PC-3 (cell line): ENCODE results near the gene RPS6KA3. TPM values are rescaled to one million over a fixed set of nuclear protein-coding genes. Genes with fewer than 3 reads are reported as not detected.

Experiments
- ATAC-seq: fragments of 200-7000 bp; cut with Tn5 transposase; 2 replicates; pipeline ENCODE4 v1.9.1; 2020; ENCODE audit warnings: mild to moderate bottlenecking, moderate library complexity
- Bru-seq: library from RNA; stranded (reverse); fragments of 400-500 nt; gene quantifications from one replicate; lab custom pipeline; 2021; lab: Mats Ljungman, UMichigan
- BruChase-seq, 2 experiments: library from RNA; stranded (reverse); fragments of 400-500 nt; gene quantifications; one replicate each; lab custom pipeline; 2021; lab: Mats Ljungman, UMichigan
- BruUV-seq: library from RNA; stranded (reverse); fragments of 400-500 nt; replicated peaks from 2 replicates; lab custom pipeline; 2021; lab: Mats Ljungman, UMichigan
- CTCF ChIA-PET: fragments of 300-600 bp; sonication (Branson Sonifier 250); formaldehyde crosslinking; loops from one replicate; lab custom pipeline; 2022; ENCODE audit warnings: antibody characterized with exemption; lab: Charles Lee
- POLR2A ChIA-PET: fragments of 300-600 bp; sonication (Branson Sonifier 250); formaldehyde crosslinking; loops from one replicate; lab custom pipeline; 2022; ENCODE audit warnings: antibody characterized with exemption; ENCODE audit not compliant: unreplicated experiment; lab: Charles Lee
- DNase-seq: peaks from one replicate; pipeline ENCODE4 v3.0.0-alpha.2; 2015
- H2AFZ ChIP-seq: fragments of 300-600 bp; sonication (generic); 2 replicates; pipeline ENCODE4 v1.6.0; 2016; ENCODE audit warnings: antibody characterized with exemption, low read length
- H3F3A ChIP-seq: fragments of 300-600 bp; sonication (generic); one replicate; pipeline ENCODE4 v1.6.0; 2017; ENCODE audit warnings: antibody characterized with exemption, low read length, control low read depth, mild to moderate bottlenecking; ENCODE audit not compliant: unreplicated experiment
- H3K27ac ChIP-seq: fragments of 300-600 bp; sonication (generic); 2 replicates; pipeline ENCODE4 v1.5.1; 2016; ENCODE audit warnings: mild to moderate bottlenecking, low read length
- H3K27me3 ChIP-seq: fragments of 300-600 bp; sonication (generic); 2 replicates; pipeline ENCODE4 v1.6.1; 2016; ENCODE audit warnings: low read length, mixed read lengths
- H3K36me3 ChIP-seq: fragments of 300-600 bp; sonication (generic); 2 replicates; pipeline ENCODE4 v1.6.1; 2016; ENCODE audit warnings: low read depth, mixed run types, low read length, mixed read lengths
- H3K4me1 ChIP-seq: fragments of 300-600 bp; sonication (generic); 2 replicates; pipeline ENCODE4 v1.5.1; 2016; ENCODE audit warnings: low read length; ENCODE audit not compliant: insufficient read depth
- H3K4me2 ChIP-seq: fragments of 300-600 bp; sonication (generic); 2 replicates; pipeline ENCODE4 v1.6.0; 2016; ENCODE audit warnings: low read length
- H3K4me3 ChIP-seq: fragments of 300-600 bp; sonication (generic); 2 replicates; pipeline ENCODE4 v1.5.1; 2016; ENCODE audit warnings: mild to moderate bottlenecking, low read length, mixed read lengths
- H3K79me2 ChIP-seq: fragments of 300-600 bp; sonication (generic); 2 replicates; pipeline ENCODE4 v1.6.1; 2017; ENCODE audit warnings: low read length, mixed read lengths
- H3K9ac ChIP-seq: fragments of 300-600 bp; sonication (generic); 2 replicates; pipeline ENCODE4 v1.6.0; 2016; ENCODE audit warnings: mild to moderate bottlenecking, low read length
- H3K9me2 ChIP-seq: fragments of 300-600 bp; sonication (generic); replicated peaks from 2 replicates; pipeline ENCODE4 v1.6.1; 2016; ENCODE audit warnings: mixed run types, low read length, mixed read lengths
- H3K9me3 ChIP-seq: fragments of 300-600 bp; sonication (generic); 2 replicates; pipeline ENCODE4 v1.6.1; 2016; ENCODE audit warnings: low read length, mixed read lengths
- H4K20me1 ChIP-seq: fragments of 300-600 bp; sonication (generic); 2 replicates; pipeline ENCODE4 v1.6.1; 2016; ENCODE audit warnings: low read length, mixed read lengths
- EZH2 ChIP-seq: fragments of 300-600 bp; sonication (generic); IDR thresholded peaks from one replicate; pipeline ENCODE4 v1.6.1; 2017; ENCODE audit warnings: antibody characterized with exemption, mild to moderate bottlenecking, low read length; ENCODE audit not compliant: unreplicated experiment
- EZH2phosphoT487 ChIP-seq: fragments of 300-600 bp; sonication (generic); IDR thresholded peaks from 2 replicates; pipeline ENCODE4 v1.6.1; 2018; ENCODE audit warnings: mild to moderate bottlenecking, antibody characterized with exemption, low read length, borderline replicate concordance
- intact Hi-C: fragments of 100-400 bp; cut with micrococcal nuclease; formaldehyde crosslinking; loops from 2 replicates; pipeline ENCODE4 v1.9.0; 2023
- long read RNA-seq: library from polyadenylated mRNA; unstranded; transcript quantifications from one replicate; pipeline ENCODE4 v2.0.0, GENCODE V29; 2021; ENCODE audit not compliant: unreplicated experiment
- total RNA-seq: library from RNA; depleted of rRNA; stranded (reverse); fragments of >200 nt; gene quantifications from 2 replicates; pipeline ENCODE4 v1.2.3, GENCODE V29; 2014; rRNA removed
- TF ChIP-seq, protein P1 (sequence below): fragments of 300-600 bp; sonication (generic); conservative IDR thresholded peaks from 2 replicates; pipeline ENCODE4 v1.5.1; 2017; ENCODE audit warnings: antibody characterized with exemption, low read depth, mild to moderate bottlenecking, low read length

RPS6KA3 gene
- total RNA-seq: 22.8 and 24.6 TPM in 2 replicates
- Bru-seq, nascent RNA: percentile 95 among the genes with signal in this experiment
- percentile 86 among the genes with signal in this experiment for BruChase-seq, experiment 1, labeled RNA remaining after a 6-hour chase
- percentile 92 among the genes with signal in this experiment for BruChase-seq, experiment 2, labeled RNA remaining after a 2-hour chase
- long read RNA-seq, full-length matches to known transcripts: 245 of 353 reads
- long read RNA-seq, partial matches to known transcripts: 23 of 353 reads
- long read RNA-seq, other reads (novel, unspliced or antisense): 85 of 353 reads

DNA sequence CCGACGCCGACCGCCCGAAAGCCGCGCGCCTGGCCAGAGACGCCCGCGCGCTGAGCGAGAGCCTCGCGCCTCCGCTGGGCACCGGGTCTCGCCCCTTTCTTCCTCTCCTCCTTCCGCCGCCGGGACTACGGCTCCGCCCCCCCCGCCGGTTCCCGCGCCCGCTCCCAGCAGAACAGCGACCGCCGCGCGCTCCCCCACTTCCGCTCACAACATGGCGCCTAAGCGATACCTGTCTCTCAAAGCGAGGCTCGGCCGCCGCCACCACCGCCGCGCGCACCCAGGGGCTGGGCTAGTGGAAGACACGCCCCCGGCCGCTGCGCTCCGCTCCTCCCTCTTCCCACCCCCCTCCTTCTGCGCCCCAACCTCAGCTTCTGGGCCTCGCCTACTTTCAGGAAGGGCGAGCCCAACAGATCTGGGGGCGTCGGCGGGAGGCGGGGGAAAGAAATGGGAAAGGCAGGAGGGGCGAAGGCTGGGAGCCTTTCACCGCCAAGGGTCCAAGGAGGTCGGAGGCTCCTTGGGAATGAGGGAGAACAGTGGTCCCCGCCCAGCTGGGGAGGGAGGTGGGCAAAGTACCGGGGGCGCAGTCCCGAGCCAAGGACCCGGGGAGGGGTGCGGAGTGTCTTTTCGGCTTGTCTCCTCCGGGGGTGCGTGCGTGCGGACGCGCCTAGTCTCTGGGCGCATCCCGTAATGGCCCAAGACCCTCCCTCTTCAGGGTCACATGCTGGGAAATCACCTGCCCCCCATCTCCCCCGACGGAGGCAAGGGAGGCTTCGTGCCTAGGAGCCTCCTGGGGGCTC, at the start of gene RPS6KA3:
TSS of gene RPS6KA3 (minus strand) at position 100 of the 797 bp plus-strand sequence. CDS start 277 bp downstream, outside the sequence.
- ChIA-PET POLR2A (interaction anchor here (0.6 to 0.9 kb wide), 2 partner anchors 263 to 381 kb away, joined by 3 to 11 read pairs; no protein-coding TSS in a partner anchor), CTCF (interaction anchor here (1.2 kb wide), 1 partner anchor 95 kb away, joined by 10 read pairs; no protein-coding TSS in a partner anchor)
- peak within 1 kb of the TSS; percentile 84 for H3K4me3 ChIP-seq
- no peaks in the 10 kb centered on the region for H3K27me3 ChIP-seq
- no TSS peak for BruUV-seq
- H4K20me1 ChIP-seq: peaks cover 24% of the 10 kb centered on the region
- H3K9ac ChIP-seq: peak within 1 kb of the TSS; percentile 93
- H3K79me2 ChIP-seq: peaks cover 44% of the 10 kb centered on the region
- TF ChIP-seq, protein P1, sequence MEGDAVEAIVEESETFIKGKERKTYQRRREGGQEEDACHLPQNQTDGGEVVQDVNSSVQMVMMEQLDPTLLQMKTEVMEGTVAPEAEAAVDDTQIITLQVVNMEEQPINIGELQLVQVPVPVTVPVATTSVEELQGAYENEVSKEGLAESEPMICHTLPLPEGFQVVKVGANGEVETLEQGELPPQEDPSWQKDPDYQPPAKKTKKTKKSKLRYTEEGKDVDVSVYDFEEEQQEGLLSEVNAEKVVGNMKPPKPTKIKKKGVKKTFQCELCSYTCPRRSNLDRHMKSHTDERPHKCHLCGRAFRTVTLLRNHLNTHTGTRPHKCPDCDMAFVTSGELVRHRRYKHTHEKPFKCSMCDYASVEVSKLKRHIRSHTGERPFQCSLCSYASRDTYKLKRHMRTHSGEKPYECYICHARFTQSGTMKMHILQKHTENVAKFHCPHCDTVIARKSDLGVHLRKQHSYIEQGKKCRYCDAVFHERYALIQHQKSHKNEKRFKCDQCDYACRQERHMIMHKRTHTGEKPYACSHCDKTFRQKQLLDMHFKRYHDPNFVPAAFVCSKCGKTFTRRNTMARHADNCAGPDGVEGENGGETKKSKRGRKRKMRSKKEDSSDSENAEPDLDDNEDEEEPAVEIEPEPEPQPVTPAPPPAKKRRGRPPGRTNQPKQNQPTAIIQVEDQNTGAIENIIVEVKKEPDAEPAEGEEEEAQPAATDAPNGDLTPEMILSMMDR: no peak
- TF ChIP-seq EZH2 (no peak), EZH2phosphoT487 (no peak)
- H3K36me3 ChIP-seq: no peaks in the 10 kb centered on the region
- H3K27ac ChIP-seq: peak within 1 kb of the TSS; percentile 67
- H2AFZ ChIP-seq: peak within 1 kb of the TSS; percentile 86
- peaks cover 5% of the 10 kb centered on the region for H3F3A ChIP-seq
- intact Hi-C loops: no loop called here
- no peaks in the 10 kb centered on the region for H3K9me3 ChIP-seq
- peak; percentile 72 for ATAC-seq
- H3K4me2 ChIP-seq: peak within 1 kb of the TSS; percentile 90
- H3K4me1 ChIP-seq: peaks cover 49% of the 10 kb centered on the region
- peak; percentile 82 for DNase-seq
- H3K9me2 ChIP-seq: no peaks in the 10 kb centered on the region

DNA sequence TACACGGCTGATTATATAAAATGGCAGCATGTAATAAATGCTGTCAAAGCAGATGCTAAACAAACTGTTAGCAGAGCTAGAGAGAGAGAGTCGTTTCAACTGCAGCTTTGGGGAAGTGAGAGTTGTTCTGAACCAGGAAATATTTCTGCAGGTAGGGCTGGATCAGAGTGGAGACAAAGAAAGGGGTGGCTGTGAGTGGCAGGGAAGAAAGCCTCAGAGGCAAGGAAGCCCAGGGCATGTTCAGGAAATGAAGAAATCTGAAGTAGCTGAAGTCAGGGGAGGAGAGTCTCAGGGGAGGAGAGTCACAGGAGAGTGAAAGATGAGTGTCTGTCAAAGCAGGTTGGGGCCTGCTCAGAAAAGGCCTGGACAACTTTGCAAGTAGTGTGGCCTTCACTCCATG, 48.4 kb upstream of the RPS6KA3 start:
- Histone ChIP-seq H3K36me3 (no peaks in the 10 kb centered on the region), H3K79me2 (no peaks in the 10 kb centered on the region), H3K27ac (no peak overlapping the region), H3F3A (no peaks in the 10 kb centered on the region), H3K4me2 (no peak overlapping the region), H3K9me2 (no peaks in the 10 kb centered on the region), H3K4me1 (peaks cover 5% of the 10 kb centered on the region; the same call in 1 of the 2 replicates), H4K20me1 (no peaks in the 10 kb centered on the region), H3K4me3 (no peak overlapping the region), H3K9ac (no peak overlapping the region), H3K9me3 (no peaks in the 10 kb centered on the region), H2AFZ (0 out of 2 replicates have a peak overlapping the region, but pooled peaks have one; percentile 22), H3K27me3 (no peaks in the 10 kb centered on the region)
- ChIA-PET CTCF (no interaction called here), POLR2A (no interaction called here)
- no peak for DNase-seq
- BruUV-seq: no TSS peak
- intact Hi-C loops: no loop called here
- TF ChIP-seq EZH2phosphoT487 (no peak), EZH2 (no peak)
- TF ChIP-seq, protein P1: no peak
- ATAC-seq: no peak
